Panc1 (cell line): ENCODE results near the gene COL4A2. TPM values are rescaled to one million over a fixed set of nuclear protein-coding genes. Genes with fewer than 3 reads are reported as not detected.

Experiments used
- ATAC-seq: fragments of 200-7000 bp; cut with Tn5 transposase; 2 replicates; pipeline ENCODE4 v1.9.1; 2020; ENCODE audit warnings: mild to moderate bottlenecking, moderate library complexity
- BruUV-seq: library from RNA; stranded (reverse); fragments of 400-500 nt; replicated peaks from 2 replicates; lab custom pipeline; 2021; lab: Mats Ljungman, UMichigan
- CTCF ChIA-PET: fragments of 300-600 bp; sonication (Branson Sonifier 250); formaldehyde crosslinking; loops from one replicate; lab custom pipeline; 2022; ENCODE audit warnings: antibody characterized with exemption; lab: Charles Lee
- POLR2A ChIA-PET: fragments of 300-600 bp; sonication (Branson Sonifier 250); formaldehyde crosslinking; loops from one replicate; lab custom pipeline; 2022; ENCODE audit warnings: antibody characterized with exemption; lab: Charles Lee
- DNase-seq: peaks from one replicate; pipeline ENCODE4 v3.0.0-alpha.2; 2010; ENCODE audit warnings: low read depth, low spot score
- H3K27ac ChIP-seq: 2 replicates; pipeline ENCODE4 v1.5.1; 2011; ENCODE audit warnings: mild to moderate bottlenecking, low read length, inconsistent platforms
- H3K27me3 ChIP-seq: fragments of 200-500 bp; sonication (Bioruptor generic); 2 replicates; pipeline ENCODE4 v1.6.0; 2014; ENCODE audit warnings: low read length, inconsistent platforms; ENCODE audit not compliant: control insufficient read depth, insufficient read depth
- H3K36me3 ChIP-seq: fragments of 200-500 bp; sonication (Bioruptor generic); 2 replicates; pipeline ENCODE4 v1.5.1; 2014; ENCODE audit warnings: inconsistent platforms, mild to moderate bottlenecking, low read length, moderate library complexity; ENCODE audit not compliant: control insufficient read depth, insufficient read depth
- H3K4me1 ChIP-seq: 2 replicates; pipeline ENCODE4 v1.5.1; 2011; ENCODE audit warnings: inconsistent platforms, mild to moderate bottlenecking, low read length, moderate library complexity; ENCODE audit not compliant: control insufficient read depth, insufficient read depth
- H3K4me3 ChIP-seq, 2 experiments: 2 replicates each; pipeline ENCODE4 v1.5.1; 2011 to 2012; ENCODE audit warnings: low read depth in 2 of 2, low read length in 2 of 2, mild to moderate bottlenecking in 2 of 2, inconsistent platforms in 1 of 2, moderate library complexity in 1 of 2
- H3K9me3 ChIP-seq: fragments of 200-500 bp; sonication (Bioruptor generic); 2 replicates; pipeline ENCODE4 v1.5.1; 2014; ENCODE audit warnings: low read depth, mild to moderate bottlenecking, inconsistent platforms, low read length, moderate library complexity; ENCODE audit not compliant: control insufficient read depth, insufficient read depth
- POLR2AphosphoS5 ChIP-seq: IDR thresholded peaks from 2 replicates; pipeline ENCODE4 v1.6.1; 2012; ENCODE audit warnings: mild to moderate bottlenecking, low read depth, low read length, moderate library complexity
- SIN3A ChIP-seq: IDR thresholded peaks from 2 replicates; pipeline ENCODE4 v1.6.1; 2012; ENCODE audit warnings: low read depth, mild to moderate bottlenecking, low read length, moderate library complexity, borderline replicate concordance; ENCODE audit not compliant: insufficient read depth
- TCF7L2 ChIP-seq: IDR thresholded peaks from 2 replicates; pipeline ENCODE4 v1.6.1; 2011; ENCODE audit warnings: mild to moderate bottlenecking, low read depth, low read length, inconsistent platforms
- in situ Hi-C: cut with HindIII; loops from 2 replicates; pipeline ENCODE4 v1.10.0; 2016; ENCODE audit warnings: low sequenced_read_pairs, low pct_unique_long_range_greater_than_20kb
- intact Hi-C: fragments of 100-400 bp; cut with micrococcal nuclease; formaldehyde crosslinking; loops from one replicate; pipeline ENCODE4 v1.10.0; 2022; ENCODE audit not compliant: unreplicated experiment
- total RNA-seq: library from RNA; stranded (reverse); gene quantifications from one replicate; pipeline ENCODE4 v1.2.1, GENCODE V29; 2021; ENCODE audit not compliant: unreplicated experiment
- TF ChIP-seq, protein P1 (sequence below), 2 experiments: IDR thresholded peaks; 2 replicates each; pipeline ENCODE4 v1.6.1; 2011 to 2012; ENCODE audit warnings: low read depth in 2 of 2, control low read depth in 1 of 2, low read length in 1 of 2, mild to moderate bottlenecking in 1 of 2, moderate library complexity in 1 of 2; ENCODE audit not compliant: insufficient read depth in 1 of 2
- TF ChIP-seq, protein P2 (sequence below): fragments of 450-650 bp; IDR thresholded peaks from 2 replicates; pipeline ENCODE4 v1.5.1; 2017; ENCODE audit warnings: mild to moderate bottlenecking

COL4A2 gene
- total RNA-seq, 1 experiment from 2014 or later: 3.0 TPM

DNA sequence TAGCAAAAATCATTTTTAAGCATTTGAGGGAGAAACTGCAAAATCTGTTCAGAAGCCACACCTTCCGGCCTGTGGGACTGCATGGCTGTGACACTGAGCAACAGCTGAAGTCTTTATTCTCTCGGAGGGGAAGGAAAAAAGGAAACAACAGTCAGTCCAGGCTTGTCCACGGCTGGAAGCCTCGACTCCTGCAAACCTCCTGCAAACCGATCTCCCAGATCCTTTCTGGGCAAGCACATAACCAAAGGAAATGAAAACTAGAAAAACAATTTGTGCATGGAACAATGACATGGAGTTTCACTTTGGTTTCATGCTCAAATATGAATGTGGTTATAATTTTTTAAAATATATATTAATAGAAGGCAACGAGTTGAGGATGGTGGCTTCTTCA lies 1.1 kb upstream of the COL4A2 start:
- no peak overlapping the region for H3K27ac ChIP-seq
- in situ Hi-C loops (no loop called here), intact Hi-C loops (no loop called here)
- TF ChIP-seq POLR2AphosphoS5: no peak
- TF ChIP-seq, protein P1, sequence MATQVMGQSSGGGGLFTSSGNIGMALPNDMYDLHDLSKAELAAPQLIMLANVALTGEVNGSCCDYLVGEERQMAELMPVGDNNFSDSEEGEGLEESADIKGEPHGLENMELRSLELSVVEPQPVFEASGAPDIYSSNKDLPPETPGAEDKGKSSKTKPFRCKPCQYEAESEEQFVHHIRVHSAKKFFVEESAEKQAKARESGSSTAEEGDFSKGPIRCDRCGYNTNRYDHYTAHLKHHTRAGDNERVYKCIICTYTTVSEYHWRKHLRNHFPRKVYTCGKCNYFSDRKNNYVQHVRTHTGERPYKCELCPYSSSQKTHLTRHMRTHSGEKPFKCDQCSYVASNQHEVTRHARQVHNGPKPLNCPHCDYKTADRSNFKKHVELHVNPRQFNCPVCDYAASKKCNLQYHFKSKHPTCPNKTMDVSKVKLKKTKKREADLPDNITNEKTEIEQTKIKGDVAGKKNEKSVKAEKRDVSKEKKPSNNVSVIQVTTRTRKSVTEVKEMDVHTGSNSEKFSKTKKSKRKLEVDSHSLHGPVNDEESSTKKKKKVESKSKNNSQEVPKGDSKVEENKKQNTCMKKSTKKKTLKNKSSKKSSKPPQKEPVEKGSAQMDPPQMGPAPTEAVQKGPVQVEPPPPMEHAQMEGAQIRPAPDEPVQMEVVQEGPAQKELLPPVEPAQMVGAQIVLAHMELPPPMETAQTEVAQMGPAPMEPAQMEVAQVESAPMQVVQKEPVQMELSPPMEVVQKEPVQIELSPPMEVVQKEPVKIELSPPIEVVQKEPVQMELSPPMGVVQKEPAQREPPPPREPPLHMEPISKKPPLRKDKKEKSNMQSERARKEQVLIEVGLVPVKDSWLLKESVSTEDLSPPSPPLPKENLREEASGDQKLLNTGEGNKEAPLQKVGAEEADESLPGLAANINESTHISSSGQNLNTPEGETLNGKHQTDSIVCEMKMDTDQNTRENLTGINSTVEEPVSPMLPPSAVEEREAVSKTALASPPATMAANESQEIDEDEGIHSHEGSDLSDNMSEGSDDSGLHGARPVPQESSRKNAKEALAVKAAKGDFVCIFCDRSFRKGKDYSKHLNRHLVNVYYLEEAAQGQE (IDR thresholded peaks at IDR 0.05; ENCODE audit: insufficient read depth in 1 of 2, low read depth in 2 of 2, low read length in 1 of 2): no peak
- no TSS peak for BruUV-seq
- POLR2A ChIA-PET: no interaction called here
- H3K4me1 ChIP-seq: no peaks in the 10 kb centered on the region
- no peaks in the 10 kb centered on the region for H3K9me3 ChIP-seq
- DNase-seq: no peak
- H3K36me3 ChIP-seq: no peaks in the 10 kb centered on the region
- ATAC-seq: no peak
- H3K27me3 ChIP-seq: peaks cover 9% of the 10 kb centered on the region
- CTCF ChIA-PET: interaction anchor here (0.7 kb wide), 1 partner anchor 638 kb away, joined by 4 read pairs; no protein-coding TSS in a partner anchor
- H3K4me3 ChIP-seq: peak overlapping the region in 1 of 2 experiments; percentile 37; a peak in 1 of 4 replicates

DNA sequence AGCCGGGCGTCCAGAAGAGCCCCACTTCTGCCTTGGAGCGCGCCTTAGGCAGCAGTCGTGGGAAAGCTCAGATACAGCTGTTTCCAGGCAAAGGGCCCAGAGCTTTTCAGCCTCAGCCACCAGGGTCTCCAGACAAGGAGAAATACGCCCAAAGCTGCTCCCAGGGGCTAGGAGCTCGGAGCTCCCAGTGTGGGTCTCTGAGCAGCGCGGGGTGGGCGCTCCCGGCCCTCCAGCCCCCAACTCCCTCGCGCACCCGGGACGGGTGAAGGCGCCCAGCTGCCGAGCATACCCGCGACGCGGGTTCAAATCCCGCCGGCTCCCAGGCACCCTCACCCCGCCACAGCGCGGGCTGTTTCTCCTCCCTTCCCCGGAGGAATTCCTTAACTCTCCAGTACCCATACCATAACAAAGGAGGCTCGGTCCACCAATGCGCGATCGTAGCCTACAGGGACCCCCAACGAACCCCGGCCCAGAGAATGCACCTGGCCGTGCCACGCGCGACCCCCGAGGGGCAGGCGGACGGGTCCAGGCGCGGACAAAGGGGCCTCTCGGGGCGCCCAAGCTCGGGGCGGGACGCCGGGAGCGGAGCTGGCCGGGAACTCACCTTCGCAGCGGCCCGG lies 634 bp upstream of the COL4A2 start:
- BruUV-seq: no TSS peak
- Histone ChIP-seq H3K4me3 (peak overlapping the region; percentile 11 to 37; a peak in 3 of 4 replicates), H3K27me3 (peaks cover 9% of the 10 kb centered on the region), H3K36me3 (no peaks in the 10 kb centered on the region), H3K27ac (no peak overlapping the region), H3K9me3 (no peaks in the 10 kb centered on the region), H3K4me1 (no peaks in the 10 kb centered on the region)
- intact Hi-C loops (no loop called here), in situ Hi-C loops (no loop called here)
- DNase-seq (no peak), ATAC-seq (no peak)
- TF ChIP-seq SIN3A (no peak), TCF7L2 (no peak), POLR2AphosphoS5 (no peak)
- TF ChIP-seq, protein P2, sequence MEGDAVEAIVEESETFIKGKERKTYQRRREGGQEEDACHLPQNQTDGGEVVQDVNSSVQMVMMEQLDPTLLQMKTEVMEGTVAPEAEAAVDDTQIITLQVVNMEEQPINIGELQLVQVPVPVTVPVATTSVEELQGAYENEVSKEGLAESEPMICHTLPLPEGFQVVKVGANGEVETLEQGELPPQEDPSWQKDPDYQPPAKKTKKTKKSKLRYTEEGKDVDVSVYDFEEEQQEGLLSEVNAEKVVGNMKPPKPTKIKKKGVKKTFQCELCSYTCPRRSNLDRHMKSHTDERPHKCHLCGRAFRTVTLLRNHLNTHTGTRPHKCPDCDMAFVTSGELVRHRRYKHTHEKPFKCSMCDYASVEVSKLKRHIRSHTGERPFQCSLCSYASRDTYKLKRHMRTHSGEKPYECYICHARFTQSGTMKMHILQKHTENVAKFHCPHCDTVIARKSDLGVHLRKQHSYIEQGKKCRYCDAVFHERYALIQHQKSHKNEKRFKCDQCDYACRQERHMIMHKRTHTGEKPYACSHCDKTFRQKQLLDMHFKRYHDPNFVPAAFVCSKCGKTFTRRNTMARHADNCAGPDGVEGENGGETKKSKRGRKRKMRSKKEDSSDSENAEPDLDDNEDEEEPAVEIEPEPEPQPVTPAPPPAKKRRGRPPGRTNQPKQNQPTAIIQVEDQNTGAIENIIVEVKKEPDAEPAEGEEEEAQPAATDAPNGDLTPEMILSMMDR: no peak
- TF ChIP-seq, protein P1 (IDR thresholded peaks at IDR 0.05; ENCODE audit: insufficient read depth in 1 of 2, low read depth in 2 of 2, low read length in 1 of 2): no peak
- CTCF ChIA-PET: interaction anchor here (0.7 kb wide), 1 partner anchor 638 kb away, joined by 4 read pairs; no protein-coding TSS in a partner anchor
- POLR2A ChIA-PET: interaction anchor here (0.6 kb wide), 1 partner anchor 12 kb away, joined by 10 read pairs; no protein-coding TSS in a partner anchor
